HUDEP-2 (cell line): Measurements from ENCODE around the gene DEFB124.
"Not testable (repeated sequence)": the region's sequence is repeated elsewhere in the genome, so short reads cannot be mapped to it uniquely, and the experiment has no call there.

ENCODE experiments used
- DNase-seq, 76 experiments: peaks; one replicate each; lab custom pipeline; 2025; ENCODE audit not compliant: unreplicated experiment in 76 of 76; lab: John Stamatoyannopoulos, UW

Gene DEFB124

GRCh38 chr20:31430568-31431115 lies 44.3 kb downstream of the DEFB124 start:
- DNase-seq: no peak

GRCh38 chr20:31427576-31427975 lies 47.4 kb downstream of the DEFB124 start:
- not testable (repeated sequence) for DNase-seq

- not testable (repeated sequence) for DNase-seq
Measured at GRCh38 chr20:31426891-31427551, 47.9 kb downstream of the DEFB124 start.

- no peak for DNase-seq
Measured at GRCh38 chr20:31425797-31426196, 49.1 kb downstream of the DEFB124 start.

- DNase-seq: no peak
Measured at GRCh38 chr20:31418307-31418706, 56.6 kb downstream of the DEFB124 start.

GRCh38 chr20:31415653-31416052 lies 59.3 kb downstream of the DEFB124 start:
- no peak for DNase-seq
